ENCODE data around the gene GAMT.
"Not testable (repeated sequence)": the region's sequence is repeated elsewhere in the genome, so short reads cannot be mapped to it uniquely, and the experiment has no call there.

GAMT gene

GRCh38 chr19:1433119-1434039 lies 32.0 kb upstream of the GAMT start:
- DNase-seq = no peak

- DNase-seq = no peak
These were observed 31.2 kb upstream of the GAMT start for GRCh38 chr19:1432507-1432887.

GRCh38 chr19:1431759-1432506 lies 30.6 kb upstream of the GAMT start:
- no peak for DNase-seq

GRCh38 chr19:1430246-1430645 lies 28.9 kb upstream of the GAMT start:
- no peak for DNase-seq

GRCh38 chr19:1429750-1430149 lies 28.4 kb upstream of the GAMT start:
- DNase-seq = no peak

GRCh38 chr19:1428738-1429391 lies 27.5 kb upstream of the GAMT start:
- DNase-seq = no peak

- DNase-seq = no peak
These were observed 26.0 kb upstream of the GAMT start for GRCh38 chr19:1427221-1427920.

GRCh38 chr19:1426736-1427135 lies 25.4 kb upstream of the GAMT start:
- DNase-seq = no peak

- no peak for DNase-seq
These were observed 24.6 kb upstream of the GAMT start for GRCh38 chr19:1425902-1426301.

GRCh38 chr19:1425102-1425837 lies 23.9 kb upstream of the GAMT start:
- DNase-seq = no peak

- DNase-seq = no peak
These were observed 23.0 kb upstream of the GAMT start for GRCh38 chr19:1424192-1424955.

- no peak for DNase-seq
These were observed 22.3 kb upstream of the GAMT start for GRCh38 chr19:1423436-1424191.

GRCh38 chr19:1422943-1423342 lies 21.6 kb upstream of the GAMT start:
- DNase-seq = no peak

- DNase-seq = no peak
These were observed 21.0 kb upstream of the GAMT start for GRCh38 chr19:1422360-1422759.

- DNase-seq = no peak
These were observed 20.6 kb upstream of the GAMT start for GRCh38 chr19:1421958-1422305.

GRCh38 chr19:1421218-1421957 lies 20.0 kb upstream of the GAMT start:
- no peak for DNase-seq

- DNase-seq = no peak
These were observed 19.2 kb upstream of the GAMT start for GRCh38 chr19:1420590-1420989.

- DNase-seq = not testable (repeated sequence)
These were observed 18.7 kb upstream of the GAMT start for GRCh38 chr19:1420085-1420484.

GRCh38 chr19:1418951-1419738 lies 17.8 kb upstream of the GAMT start:
- no peak for DNase-seq

- DNase-seq = no peak
These were observed 17.1 kb upstream of the GAMT start for GRCh38 chr19:1418496-1418775.

All from NCI-H226 (cell line).